ENCODE data around the gene CCDC40. TPM values are rescaled to one million over a fixed set of nuclear protein-coding genes. Genes with fewer than 3 reads are reported as not detected.

CCDC40 gene
- total and polyA plus RNA-seq, 2 of the 13 experiments (the other 11 are each of a cell fraction or from before 2014, with no cell fraction given): 4.1 to 5.5 TPM

DNA sequence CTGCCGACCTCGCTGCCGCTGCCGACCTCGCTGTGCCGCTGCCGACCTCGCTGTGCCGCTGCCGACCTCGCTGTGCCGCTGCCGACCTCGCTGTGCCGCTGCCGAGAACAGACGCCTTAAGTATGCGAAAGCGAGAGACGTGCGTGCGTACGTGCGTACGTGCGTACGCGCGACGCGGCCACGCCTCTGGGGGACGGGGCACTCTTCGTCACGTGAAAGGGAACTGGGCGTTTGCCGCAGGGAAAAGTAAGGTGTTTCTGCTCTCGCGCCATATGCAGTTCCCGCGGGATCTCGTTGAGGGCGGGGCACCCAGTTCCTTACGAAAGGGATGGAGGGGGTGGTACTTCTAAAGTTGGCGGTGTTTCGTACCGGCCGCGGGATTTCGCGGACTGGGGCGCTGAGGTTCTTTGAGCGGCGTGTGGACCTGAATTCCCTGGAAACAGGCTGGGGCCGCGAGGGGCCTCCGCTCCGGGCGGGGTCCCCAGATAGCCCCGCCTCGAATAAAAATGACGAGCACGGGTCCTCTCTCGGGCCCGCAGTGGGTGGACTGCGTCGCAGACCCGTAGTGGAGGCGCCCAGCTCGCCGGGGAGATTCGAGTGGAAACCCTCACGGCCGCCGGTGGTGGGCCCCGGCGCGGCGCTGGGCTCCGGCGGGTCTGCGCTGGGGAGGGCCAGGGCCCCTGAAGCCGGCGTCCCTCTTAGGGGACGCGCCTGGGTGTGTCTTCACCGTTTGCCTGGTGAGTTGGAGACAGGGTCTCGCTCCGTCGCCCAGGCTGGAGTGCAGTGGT lies 110.8 kb downstream of the CCDC40 start, which contains the start of gene EIF4A3 (continued):
- TF ChIP-seq, protein P1, sequence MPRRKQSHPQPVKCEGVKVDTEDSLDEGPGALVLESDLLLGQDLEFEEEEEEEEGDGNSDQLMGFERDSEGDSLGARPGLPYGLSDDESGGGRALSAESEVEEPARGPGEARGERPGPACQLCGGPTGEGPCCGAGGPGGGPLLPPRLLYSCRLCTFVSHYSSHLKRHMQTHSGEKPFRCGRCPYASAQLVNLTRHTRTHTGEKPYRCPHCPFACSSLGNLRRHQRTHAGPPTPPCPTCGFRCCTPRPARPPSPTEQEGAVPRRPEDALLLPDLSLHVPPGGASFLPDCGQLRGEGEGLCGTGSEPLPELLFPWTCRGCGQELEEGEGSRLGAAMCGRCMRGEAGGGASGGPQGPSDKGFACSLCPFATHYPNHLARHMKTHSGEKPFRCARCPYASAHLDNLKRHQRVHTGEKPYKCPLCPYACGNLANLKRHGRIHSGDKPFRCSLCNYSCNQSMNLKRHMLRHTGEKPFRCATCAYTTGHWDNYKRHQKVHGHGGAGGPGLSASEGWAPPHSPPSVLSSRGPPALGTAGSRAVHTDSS (CRISPR knock-in tag; conservative IDR thresholded peaks at IDR 0.05): no peak
- TF ChIP-seq CCDC6 (CRISPR knock-in tag; IDR thresholded peaks at IDR 0.05): peak; percentile 100
- peak; percentile 96; the same call in 1 of the 2 replicates for TF ChIP-seq ZNF138 (CRISPR knock-in tag; IDR thresholded peaks at IDR 0.05; ENCODE audit: low read depth)
- TF ChIP-seq ZNF607 (CRISPR knock-in tag; IDR thresholded peaks at IDR 0.05; ENCODE audit: borderline replicate concordance): peak; percentile 49; the same call in 1 of the 2 replicates
- TF ChIP-seq EZH2 (conservative IDR thresholded peaks at IDR 0.05; ENCODE audit: low read depth, low read length): no peak
- TF ChIP-seq SP2 (CRISPR knock-in tag; IDR thresholded peaks at IDR 0.05): no peak
- peak; percentile 88 for TF ChIP-seq ZFY (CRISPR knock-in tag; IDR thresholded peaks at IDR 0.05)
- peak; percentile 96; the same call in 1 of the 2 replicates for TF ChIP-seq ZSCAN21 (CRISPR knock-in tag; IDR thresholded peaks at IDR 0.05; ENCODE audit: borderline replicate concordance)
- no peak; the same call in 1 of the 2 replicates for TF ChIP-seq NR2F2 (IDR thresholded peaks at IDR 0.05; ENCODE audit: borderline replicate concordance, low read depth)
- TF ChIP-seq, protein P2, sequence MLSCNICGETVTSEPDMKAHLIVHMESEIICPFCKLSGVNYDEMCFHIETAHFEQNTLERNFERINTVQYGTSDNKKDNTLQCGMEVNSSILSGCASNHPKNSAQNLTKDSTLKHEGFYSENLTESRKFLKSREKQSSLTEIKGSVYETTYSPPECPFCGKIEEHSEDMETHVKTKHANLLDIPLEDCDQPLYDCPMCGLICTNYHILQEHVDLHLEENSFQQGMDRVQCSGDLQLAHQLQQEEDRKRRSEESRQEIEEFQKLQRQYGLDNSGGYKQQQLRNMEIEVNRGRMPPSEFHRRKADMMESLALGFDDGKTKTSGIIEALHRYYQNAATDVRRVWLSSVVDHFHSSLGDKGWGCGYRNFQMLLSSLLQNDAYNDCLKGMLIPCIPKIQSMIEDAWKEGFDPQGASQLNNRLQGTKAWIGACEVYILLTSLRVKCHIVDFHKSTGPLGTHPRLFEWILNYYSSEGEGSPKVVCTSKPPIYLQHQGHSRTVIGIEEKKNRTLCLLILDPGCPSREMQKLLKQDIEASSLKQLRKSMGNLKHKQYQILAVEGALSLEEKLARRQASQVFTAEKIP (CRISPR knock-in tag; IDR thresholded peaks at IDR 0.05; ENCODE audit: borderline replicate concordance): no peak
- TF ChIP-seq TEAD2 (CRISPR knock-in tag; IDR thresholded peaks at IDR 0.05): peak; percentile 66; the same call in 1 of the 2 replicates
- TF ChIP-seq ZSCAN22 (CRISPR knock-in tag; IDR thresholded peaks at IDR 0.05): 0 out of 2 replicates have a peak, but pooled peaks have one; percentile 20
- TF ChIP-seq XBP1 (CRISPR knock-in tag; IDR thresholded peaks at IDR 0.05): 0 out of 2 replicates have a peak, but pooled peaks have one; percentile 44
- peak; percentile 90; the same call in 1 of the 2 replicates for TF ChIP-seq ZNF558 (CRISPR knock-in tag; IDR thresholded peaks at IDR 0.05; ENCODE audit: borderline replicate concordance)
- peak; percentile 87 for TF ChIP-seq CREM (IDR thresholded peaks at IDR 0.05)
- TF ChIP-seq CREM (CRISPR knock-in tag; IDR thresholded peaks at IDR 0.05): no peak
- TF ChIP-seq ZKSCAN8 (CRISPR knock-in tag; IDR thresholded peaks at IDR 0.05; ENCODE audit: borderline replicate concordance): no peak
- TF ChIP-seq ONECUT2 (CRISPR knock-in tag; IDR thresholded peaks at IDR 0.05): no peak; the same call in 1 of the 2 replicates
- TF ChIP-seq, protein P3, sequence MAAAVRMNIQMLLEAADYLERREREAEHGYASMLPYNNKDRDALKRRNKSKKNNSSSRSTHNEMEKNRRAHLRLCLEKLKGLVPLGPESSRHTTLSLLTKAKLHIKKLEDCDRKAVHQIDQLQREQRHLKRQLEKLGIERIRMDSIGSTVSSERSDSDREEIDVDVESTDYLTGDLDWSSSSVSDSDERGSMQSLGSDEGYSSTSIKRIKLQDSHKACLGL (CRISPR knock-in tag; IDR thresholded peaks at IDR 0.05): peak; percentile 86
- peak; percentile 49 for TF ChIP-seq MED8 (CRISPR knock-in tag; IDR thresholded peaks at IDR 0.05; ENCODE audit: insufficient replicate concordance)
- TF ChIP-seq ZNF619 (CRISPR knock-in tag; IDR thresholded peaks at IDR 0.05): peak; percentile 86
- TF ChIP-seq ZNF773 (CRISPR knock-in tag; IDR thresholded peaks at IDR 0.05; ENCODE audit: borderline replicate concordance): no peak
- TF ChIP-seq, protein P4, sequence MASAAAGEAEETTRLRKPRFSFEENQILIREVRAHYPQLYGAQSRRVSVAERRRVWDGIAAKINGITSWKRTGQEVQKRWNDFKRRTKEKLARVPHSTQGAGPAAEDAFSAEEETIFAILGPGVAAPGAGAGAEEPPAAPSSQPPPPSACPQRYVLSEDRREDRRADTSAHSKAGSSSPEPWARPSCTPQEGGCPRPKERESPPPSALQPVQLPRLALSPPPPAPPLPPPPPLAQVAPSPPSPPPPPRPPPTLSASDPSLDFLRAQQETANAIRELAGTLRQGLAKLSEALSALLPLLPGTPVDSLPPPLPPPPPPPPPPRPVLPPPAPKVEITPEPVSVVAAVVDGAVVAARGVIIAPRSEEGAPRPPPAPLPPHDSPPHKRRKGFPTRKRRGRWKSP (CRISPR knock-in tag; IDR thresholded peaks at IDR 0.05): peak; percentile 92; the same call in 1 of the 2 replicates
- no peak for TF ChIP-seq HDAC6 (IDR thresholded peaks at IDR 0.05; ENCODE audit: low read depth, low read length)
- no peak for TF ChIP-seq ZNF124 (CRISPR knock-in tag; IDR thresholded peaks at IDR 0.05)
- TF ChIP-seq NCOA1 (CRISPR knock-in tag; IDR thresholded peaks at IDR 0.05): no peak
- TF ChIP-seq SKI (IDR thresholded peaks at IDR 0.05; ENCODE audit: partially characterized antibody): peak; percentile 5
